HepG2 (cell line): ENCODE data around the gene CYP2S1. TPM values are rescaled to one million over a fixed set of nuclear protein-coding genes. Genes with fewer than 3 reads are reported as not detected.

Experiments
- ATAC-seq: fragments of 200-7000 bp; cut with Tn5 transposase; 3 replicates; pipeline ENCODE4 v1.9.1; 2020; ENCODE audit warnings: mild to moderate bottlenecking, moderate library complexity
- BruUV-seq: library from RNA; stranded (reverse); fragments of 400-500 nt; replicated peaks from 2 replicates; lab custom pipeline; 2021; lab: Mats Ljungman, UMichigan
- CTCF ChIA-PET: fragments of 300-600 bp; formaldehyde crosslinking; extraction: SDS; loops from one replicate; lab custom pipeline; 2021; ENCODE audit warnings: low total read pairs, inconsistent platforms, low intra/inter-chr PET ratio; lab: Yijun Ruan, JAX
- POLR2A ChIA-PET: fragments of 350-600 bp; sonication (Branson Sonifier 250); formaldehyde crosslinking; loops from one replicate; lab custom pipeline; 2020; ENCODE audit warnings: antibody characterized with exemption, inconsistent platforms; lab: Yijun Ruan, JAX
- DNase-seq: peaks from one replicate; pipeline ENCODE4 v3.0.0-alpha.2; 2015; ENCODE audit warnings: low spot score
- FAIRE-seq: peaks from 3 replicates; lab custom pipeline; 2011; peaks lifted over from hg19 to GRCh38; lab: Jason Lieb, UNC
- H2AFZ ChIP-seq: one replicate; pipeline ENCODE4 v1.6.1; 2011; ENCODE audit warnings: low read length, inconsistent platforms
- H3K27ac ChIP-seq: fragments of 300-600 bp; 3 replicates; pipeline ENCODE4 v1.8.0; 2011; ENCODE audit warnings: mixed run types, mild to moderate bottlenecking, mixed read lengths, low read length, inconsistent platforms; ENCODE audit not compliant: insufficient read depth; ENCODE audit errors: extremely low read length
- H3K27me3 ChIP-seq, 2 experiments: fragments of 200-600 bp in 1 of 2; 2 replicates in 1 of 2; 3 replicates in 1 of 2; pipeline versions ENCODE4 v1.6.0 to v1.8.0; 2011; ENCODE audit warnings: low read length in 2 of 2, mild to moderate bottlenecking in 2 of 2, moderate library complexity in 2 of 2, inconsistent platforms in 1 of 2; ENCODE audit not compliant: insufficient read depth in 2 of 2, control insufficient read depth in 1 of 2
- H3K36me3 ChIP-seq, 2 experiments: fragments of 200-600 bp in 1 of 2; replicated peaks in 1 of 2; 2 replicates in 1 of 2; 3 replicates in 1 of 2; pipeline versions ENCODE4 v1.5.1 to v1.8.0; 2011; ENCODE audit warnings: low read length in 2 of 2, inconsistent platforms in 1 of 2; ENCODE audit not compliant: insufficient read depth in 2 of 2, control insufficient read depth in 1 of 2
- H3K4me1 ChIP-seq: 2 replicates; pipeline ENCODE4 v1.5.1; 2012; ENCODE audit warnings: low read length, inconsistent platforms; ENCODE audit not compliant: insufficient read depth
- H3K4me2 ChIP-seq: 2 replicates; pipeline ENCODE4 v1.6.0; 2011; ENCODE audit warnings: low read depth, low read length, inconsistent platforms
- H3K4me3 ChIP-seq, 3 experiments: fragments of 200-600 bp in 1 of 3; sonication (generic), shearing (Covaris generic) in 1 of 3; replicated peaks in 1 of 3; 2 replicates each; pipeline ENCODE4 v1.5.1; 2011 to 2016; ENCODE audit warnings: low read length in 3 of 3, inconsistent platforms in 2 of 3, low read depth in 2 of 3, mild to moderate bottlenecking in 2 of 3, control low read depth in 1 of 3, mixed read lengths in 1 of 3; ENCODE audit not compliant: insufficient read depth in 1 of 3
- H3K79me2 ChIP-seq: one replicate; pipeline ENCODE4 v1.6.1; 2011; ENCODE audit warnings: low read length, inconsistent platforms; ENCODE audit not compliant: insufficient read depth
- H3K9ac ChIP-seq: 2 replicates; pipeline ENCODE4 v1.6.0; 2011; ENCODE audit warnings: mild to moderate bottlenecking, low read depth, low read length, inconsistent platforms; ENCODE audit not compliant: insufficient read depth
- H3K9me3 ChIP-seq: 2 replicates; pipeline ENCODE4 v1.5.1; 2012; ENCODE audit warnings: mild to moderate bottlenecking, low read length
- H4K20me1 ChIP-seq: 2 replicates; pipeline ENCODE4 v1.6.0; 2011; ENCODE audit warnings: inconsistent platforms, mild to moderate bottlenecking, low read length, moderate library complexity; ENCODE audit not compliant: insufficient read depth
- ATF7 ChIP-seq, 2 experiments: fragments of 450-650 bp in 1 of 2; sonication (generic) in 1 of 2; formaldehyde crosslinking in 1 of 2; IDR thresholded peaks; 2 replicates each; pipeline versions ENCODE4 v1.4.0 to v1.6.1; 2016 to 2020; ENCODE audit warnings: antibody characterized with exemption in 1 of 2, mild to moderate bottlenecking in 1 of 2, missing genetic modification reagents in 1 of 2
- DNMT3B ChIP-seq: conservative IDR thresholded peaks from 2 replicates; pipeline ENCODE4 v1.6.1; 2016; ENCODE audit warnings: missing biosample characterization, control low read depth
- FOSL2 ChIP-seq: sonication (generic); formaldehyde crosslinking; IDR thresholded peaks from 2 replicates; pipeline ENCODE4 v1.4.0; 2020; ENCODE audit warnings: missing genetic modification reagents
- JUND ChIP-seq: sonication (generic); formaldehyde crosslinking; IDR thresholded peaks from 2 replicates; pipeline ENCODE4 v1.8.0; 2022; ENCODE audit warnings: mild to moderate bottlenecking, missing genetic modification reagents
- RXRB ChIP-seq: IDR thresholded peaks from 2 replicates; pipeline ENCODE4 v1.6.1; 2016; ENCODE audit warnings: borderline replicate concordance, missing genetic modification reagents, missing compliant biosample characterization
- SSRP1 ChIP-seq: IDR thresholded peaks from 2 replicates; pipeline ENCODE4 v1.6.1; 2016; ENCODE audit warnings: control low read depth
- TBX3 ChIP-seq: fragments of 450-650 bp; IDR thresholded peaks from 2 replicates; pipeline ENCODE4 v1.6.1; 2017; ENCODE audit warnings: antibody characterized with exemption, mild to moderate bottlenecking, inconsistent platforms, borderline replicate concordance
- ZBTB49 ChIP-seq: sonication (generic); formaldehyde crosslinking; IDR thresholded peaks from 2 replicates; pipeline ENCODE4 v1.4.0; 2020; ENCODE audit warnings: missing genetic modification reagents, borderline replicate concordance
- ZNF577 ChIP-seq: sonication (generic); formaldehyde crosslinking; IDR thresholded peaks from 2 replicates; pipeline ENCODE4 v1.4.0; 2020; ENCODE audit warnings: mild to moderate bottlenecking, low read depth, missing genetic modification reagents, borderline replicate concordance
- ZNF770 ChIP-seq: sonication (generic); formaldehyde crosslinking; IDR thresholded peaks from 2 replicates; pipeline ENCODE4 v1.5.0; 2020; ENCODE audit warnings: mild to moderate bottlenecking, missing genetic modification reagents
- WGBS: methylation state at CpG from one replicate; pipeline ENCODE4 v1.1.6; 2017; ENCODE audit warnings: low lambda C conversion rate; 5-methylcytosine and 5-hydroxymethylcytosine counted together
- in situ Hi-C: cut with HindIII; loops from 2 replicates; pipeline ENCODE4 v1.10.0; 2017; ENCODE audit warnings: low pct_unique_long_range_greater_than_20kb; ENCODE audit not compliant: extremely low pct_ligation_motif_present
- intact Hi-C: fragments of 100-400 bp; cut with micrococcal nuclease; formaldehyde crosslinking; loops from one replicate; pipeline ENCODE4 v1.10.0; 2022; ENCODE audit not compliant: unreplicated experiment
- polyA plus RNA-seq, 8 experiments: library from polyadenylated mRNA; depleted of rRNA in 3 of 8; stranded (reverse) in 7 of 8; unstranded in 1 of 8; fragments of >200 nt; fragmentation: Illumina TruSeq in 4 of 8; extraction: Trizol in 4 of 8; gene quantifications; 2 replicates each; pipeline versions ENCODE4 v1.2.1 to v1.2.3, GENCODE V29; 2011 to 2016; ENCODE audit warnings: low read depth in 4 of 8, missing spikeins in 1 of 8, mixed read lengths in 1 of 8; ENCODE audit not compliant: insufficient read depth in 1 of 8
- total RNA-seq, 5 experiments: library from RNA; depleted of rRNA; stranded (reverse); fragments of >200 nt; fragmentation: Illumina TruSeq; extraction: Trizol; gene quantifications; 2 replicates each; pipeline ENCODE4 v1.2.3, GENCODE V29; 2016; ENCODE audit warnings: low read depth in 1 of 5

CYP2S1 gene
- total and polyA plus RNA-seq, 2 of the 13 experiments (the other 11 are each of a cell fraction or from before 2014, with no cell fraction given): 0.09 to 2.1 TPM

GRCh38 chr19:41224632-41225031 lies 31.6 kb downstream of the CYP2S1 start:
- Histone ChIP-seq H3K27me3 (no peaks in the 10 kb centered on the region; a peak in 1 of 5 replicates), H3K4me1 (peaks cover 81% of the 10 kb centered on the region), H3K36me3 (no peaks in the 10 kb centered on the region), H3K4me3 (no peak overlapping the region), H3K79me2 (no peaks in the 10 kb centered on the region)
- CTCF ChIA-PET: no interaction called here
- no peak for DNase-seq
- no peak for FAIRE-seq
- no TSS peak for BruUV-seq
- TF ChIP-seq ZNF577 (CRISPR knock-in tag) (no peak), ZNF770 (peak; percentile 60; the same call in 1 of the 2 replicates)
- TF ChIP-seq, all 625 proteins: peak for 1
- Histone ChIP-seq H3K4me2 (no peak overlapping the region), H4K20me1 (no peaks in the 10 kb centered on the region), H2AFZ (no peak overlapping the region), H3K9me3 (no peaks in the 10 kb centered on the region), H3K9ac (no peak overlapping the region), H3K27ac (no peak overlapping the region)
- no peak for ATAC-seq
- WGBS: 97% methylated on average over 7 of the region's 7 CpGs
- POLR2A ChIA-PET: interaction anchor here (4.5 kb wide), 1 partner anchor 39 kb away, joined by 104 read pairs; the partner anchor contains the start of gene HNRNPUL1
- intact Hi-C loops: no loop called here
- in situ Hi-C loops: loop anchor here (5.0 kb wide), 1 partner anchor 38 kb away; the partner anchor contains the start of gene HNRNPUL1

- H3K79me2 ChIP-seq: no peaks in the 10 kb centered on the region
- TSS peak; percentile 86 for BruUV-seq
- TF ChIP-seq JUND (CRISPR knock-in tag) (peak; percentile 49; the same call in 1 of the 2 replicates), SSRP1 (CRISPR knock-in tag) (0 out of 2 replicates have a peak, but pooled peaks have one; percentile 22), DNMT3B (CRISPR knock-in tag) (no peak), RXRB (0 out of 2 replicates have a peak, but pooled peaks have one; percentile 4), FOSL2 (peak; percentile 74; the same call in 1 of the 2 replicates), TBX3 (peak; percentile 36; the same call in 1 of the 2 replicates), ZBTB49 (CRISPR knock-in tag) (no peak), ATF7 (IDR thresholded peaks at IDR 0.05) (peak; percentile 6; the same call in 1 of the 2 replicates), ATF7 (CRISPR knock-in tag; IDR thresholded peaks at IDR 0.05) (no peak)
Measured at GRCh38 chr19:41225238-41226052, 32.4 kb downstream of the CYP2S1 start.

More at GRCh38 chr19:41225238-41226052, 32.4 kb downstream of the CYP2S1 start:
- Histone ChIP-seq H3K27me3 (no peaks in the 10 kb centered on the region; a peak in 1 of 5 replicates), H3K4me2 (peak overlapping the region; percentile 99), H3K36me3 (no peaks in the 10 kb centered on the region), H4K20me1 (no peaks in the 10 kb centered on the region), H2AFZ (no peak overlapping the region), H3K9ac (peak overlapping the region; percentile 83), H3K9me3 (no peaks in the 10 kb centered on the region), H3K4me3 (peak overlapping the region; percentile 63 to 80 (median 73); a peak in 5 of 6 replicates), H3K4me1 (peaks cover 77% of the 10 kb centered on the region), H3K27ac (peak overlapping the region; percentile 77)
- FAIRE-seq: peak; percentile 76
- WGBS: 62% methylated on average over 26 of the region's 29 CpGs
- ATAC-seq: peak; percentile 36
- intact Hi-C loops: loop anchor here (1.0 kb wide), 1 partner anchor 37 kb away; no protein-coding TSS in a partner anchor
- ChIA-PET CTCF (no interaction called here), POLR2A (interaction anchor here (0.9 to 4.5 kb wide), 16 partner anchors 18 to 214 kb away, joined by 3 to 104 read pairs (median 5); partner anchors contain the start of genes B9D2, DMAC2 and HNRNPUL1)
- DNase-seq: peak; percentile 91
- in situ Hi-C loops: loop anchor here (5.0 kb wide), 1 partner anchor 37 kb away; the partner anchor contains the start of gene HNRNPUL1
